Measurements from ENCODE around the gene OR6Q1.

OR6Q1 gene

GRCh38 chr11:58058276-58059006 lies 27.7 kb downstream of the OR6Q1 start:
- no peak for DNase-seq (ENCODE audit: low read depth)

- DNase-seq (ENCODE audit: low read depth), result peak; percentile 92
Measured at GRCh38 chr11:58059007-58059350, 28.2 kb downstream of the OR6Q1 start.

- no peak for DNase-seq (ENCODE audit: low read depth)
Measured at GRCh38 chr11:58060535-58060934, 29.8 kb downstream of the OR6Q1 start.

- peak; percentile 43 for DNase-seq (ENCODE audit: low read depth)
Measured at GRCh38 chr11:58060939-58061672, 30.4 kb downstream of the OR6Q1 start.

- peak; percentile 83 for DNase-seq (ENCODE audit: low read depth)
Measured at GRCh38 chr11:58061813-58062212, 31.1 kb downstream of the OR6Q1 start.

- DNase-seq (ENCODE audit: low read depth), result no peak
Measured at GRCh38 chr11:58067685-58068084, 36.9 kb downstream of the OR6Q1 start.

GRCh38 chr11:58068655-58069054 lies 37.9 kb downstream of the OR6Q1 start:
- DNase-seq (ENCODE audit: low read depth), result no peak

- peak; percentile 28 for DNase-seq (ENCODE audit: low read depth)
Measured at GRCh38 chr11:58070585-58070984, 39.8 kb downstream of the OR6Q1 start.

- DNase-seq (ENCODE audit: low read depth), result peak; percentile 40
Measured at GRCh38 chr11:58075781-58076180, 45.0 kb downstream of the OR6Q1 start.

Measured in EH (cell line).